ENCODE data around the gene CASP10. TPM values are rescaled to one million over a fixed set of nuclear protein-coding genes. Genes with fewer than 3 reads are reported as not detected.
A peak's percentile ranks its signal among the peaks of the same experiment; 100 is the strongest.

CASP10 gene
- total and polyA plus RNA-seq, 2 of the 13 experiments (the other 11 are each of a cell fraction or from before 2014, with no cell fraction given): 22.2 to 23.8 TPM

DNA sequence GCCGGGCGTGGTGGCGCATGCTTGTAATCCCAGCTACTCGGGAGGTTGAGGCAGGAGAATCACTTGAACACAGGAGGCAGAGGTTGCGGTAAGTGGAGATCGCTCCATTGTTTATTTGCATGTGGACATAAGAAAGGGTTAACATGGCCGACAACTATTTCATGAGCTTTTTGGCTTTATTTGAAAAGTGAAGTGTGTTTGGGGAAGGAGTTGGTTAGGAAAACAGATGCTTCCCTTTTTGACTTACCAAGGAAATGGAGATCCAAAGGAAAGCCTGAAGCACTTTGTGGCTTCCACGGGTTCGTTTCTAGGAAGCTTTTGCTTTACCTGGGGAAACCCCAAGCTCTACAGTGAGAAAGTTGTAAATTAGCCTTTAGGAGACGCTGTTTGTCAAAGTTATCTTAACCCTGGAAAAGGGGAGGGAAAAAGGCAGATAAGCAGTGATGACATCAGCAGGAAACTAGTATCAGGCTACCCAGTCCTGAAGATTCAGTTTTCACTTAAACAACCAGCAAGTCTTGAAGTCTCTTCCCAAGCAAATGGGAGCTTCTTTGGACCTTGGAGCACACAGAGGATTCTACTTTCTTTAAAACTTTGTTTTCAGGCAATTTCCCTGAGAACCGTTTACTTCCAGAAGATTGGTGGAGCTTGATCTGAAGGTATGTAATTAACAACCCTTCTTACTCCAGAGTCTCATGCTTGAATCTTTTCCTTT is at the start of gene CASP10 (continued):
- TF ChIP-seq FOXA3 (CRISPR knock-in tag; IDR thresholded peaks at IDR 0.05): peak; percentile 79
- TF ChIP-seq, protein P1, sequence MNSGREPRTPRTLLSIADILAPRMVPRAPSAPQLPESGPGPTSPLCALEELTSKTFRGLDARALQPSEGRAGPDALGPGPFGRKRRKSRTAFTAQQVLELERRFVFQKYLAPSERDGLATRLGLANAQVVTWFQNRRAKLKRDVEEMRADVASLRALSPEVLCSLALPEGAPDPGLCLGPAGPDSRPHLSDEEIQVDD (CRISPR knock-in tag; IDR thresholded peaks at IDR 0.05; ENCODE audit: borderline replicate concordance): no peak
- peak; percentile 82 for TF ChIP-seq SIN3A (IDR thresholded peaks at IDR 0.05; ENCODE audit: borderline replicate concordance, low read depth, low read length)
- TF ChIP-seq ZMYM3 (CRISPR knock-in tag; IDR thresholded peaks at IDR 0.05): peak; percentile 89
- TF ChIP-seq, protein P2, sequence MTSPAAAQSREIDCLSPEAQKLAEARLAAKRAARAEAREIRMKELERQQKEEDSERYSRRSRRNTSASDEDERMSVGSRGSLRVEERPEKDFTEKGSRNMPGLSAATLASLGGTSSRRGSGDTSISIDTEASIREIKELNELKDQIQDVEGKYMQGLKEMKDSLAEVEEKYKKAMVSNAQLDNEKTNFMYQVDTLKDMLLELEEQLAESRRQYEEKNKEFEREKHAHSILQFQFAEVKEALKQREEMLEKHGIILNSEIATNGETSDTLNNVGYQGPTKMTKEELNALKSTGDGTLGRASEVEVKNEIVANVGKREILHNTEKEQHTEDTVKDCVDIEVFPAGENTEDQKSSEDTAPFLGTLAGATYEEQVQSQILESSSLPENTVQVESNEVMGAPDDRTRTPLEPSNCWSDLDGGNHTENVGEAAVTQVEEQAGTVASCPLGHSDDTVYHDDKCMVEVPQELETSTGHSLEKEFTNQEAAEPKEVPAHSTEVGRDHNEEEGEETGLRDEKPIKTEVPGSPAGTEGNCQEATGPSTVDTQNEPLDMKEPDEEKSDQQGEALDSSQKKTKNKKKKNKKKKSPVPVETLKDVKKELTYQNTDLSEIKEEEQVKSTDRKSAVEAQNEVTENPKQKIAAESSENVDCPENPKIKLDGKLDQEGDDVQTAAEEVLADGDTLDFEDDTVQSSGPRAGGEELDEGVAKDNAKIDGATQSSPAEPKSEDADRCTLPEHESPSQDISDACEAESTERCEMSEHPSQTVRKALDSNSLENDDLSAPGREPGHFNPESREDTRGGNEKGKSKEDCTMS (CRISPR knock-in tag; conservative IDR thresholded peaks at IDR 0.05): no peak
- peak; percentile 88 for TF ChIP-seq ASH2L (IDR thresholded peaks at IDR 0.05; ENCODE audit: insufficient read length, low read depth, low read length)
- 0 out of 2 replicates have a peak, but pooled peaks have one; percentile 41 for TF ChIP-seq MEIS2 (CRISPR knock-in tag; IDR thresholded peaks at IDR 0.05)
- TF ChIP-seq, protein P3, sequence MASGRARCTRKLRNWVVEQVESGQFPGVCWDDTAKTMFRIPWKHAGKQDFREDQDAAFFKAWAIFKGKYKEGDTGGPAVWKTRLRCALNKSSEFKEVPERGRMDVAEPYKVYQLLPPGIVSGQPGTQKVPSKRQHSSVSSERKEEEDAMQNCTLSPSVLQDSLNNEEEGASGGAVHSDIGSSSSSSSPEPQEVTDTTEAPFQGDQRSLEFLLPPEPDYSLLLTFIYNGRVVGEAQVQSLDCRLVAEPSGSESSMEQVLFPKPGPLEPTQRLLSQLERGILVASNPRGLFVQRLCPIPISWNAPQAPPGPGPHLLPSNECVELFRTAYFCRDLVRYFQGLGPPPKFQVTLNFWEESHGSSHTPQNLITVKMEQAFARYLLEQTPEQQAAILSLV (CRISPR knock-in tag; IDR thresholded peaks at IDR 0.05; ENCODE audit: borderline replicate concordance): 0 out of 2 replicates have a peak, but pooled peaks have one; percentile 44
- TF ChIP-seq ESRRA (CRISPR knock-in tag; IDR thresholded peaks at IDR 0.05; ENCODE audit: low read depth): no peak
- TF ChIP-seq, protein P4, sequence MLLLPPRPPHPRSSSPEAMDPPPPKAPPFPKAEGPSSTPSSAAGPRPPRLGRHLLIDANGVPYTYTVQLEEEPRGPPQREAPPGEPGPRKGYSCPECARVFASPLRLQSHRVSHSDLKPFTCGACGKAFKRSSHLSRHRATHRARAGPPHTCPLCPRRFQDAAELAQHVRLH (CRISPR knock-in tag; IDR thresholded peaks at IDR 0.05; ENCODE audit: borderline replicate concordance, low read depth): peak; percentile 73; the same call in 1 of the 2 replicates
- TF ChIP-seq KAT8 (CRISPR knock-in tag; IDR thresholded peaks at IDR 0.05): peak; percentile 90
- TF ChIP-seq, protein P5, sequence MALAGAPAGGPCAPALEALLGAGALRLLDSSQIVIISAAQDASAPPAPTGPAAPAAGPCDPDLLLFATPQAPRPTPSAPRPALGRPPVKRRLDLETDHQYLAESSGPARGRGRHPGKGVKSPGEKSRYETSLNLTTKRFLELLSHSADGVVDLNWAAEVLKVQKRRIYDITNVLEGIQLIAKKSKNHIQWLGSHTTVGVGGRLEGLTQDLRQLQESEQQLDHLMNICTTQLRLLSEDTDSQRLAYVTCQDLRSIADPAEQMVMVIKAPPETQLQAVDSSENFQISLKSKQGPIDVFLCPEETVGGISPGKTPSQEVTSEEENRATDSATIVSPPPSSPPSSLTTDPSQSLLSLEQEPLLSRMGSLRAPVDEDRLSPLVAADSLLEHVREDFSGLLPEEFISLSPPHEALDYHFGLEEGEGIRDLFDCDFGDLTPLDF (CRISPR knock-in tag; IDR thresholded peaks at IDR 0.05): peak; percentile 50; the same call in 1 of the 2 replicates
- no peak for TF ChIP-seq ZNF775 (CRISPR knock-in tag; IDR thresholded peaks at IDR 0.05; ENCODE audit: borderline replicate concordance)
- peak; percentile 84 for TF ChIP-seq KDM5A (IDR thresholded peaks at IDR 0.05; ENCODE audit: borderline replicate concordance, low read length)
- peak; percentile 88; the same call in 1 of the 2 replicates for TF ChIP-seq ZKSCAN8 (CRISPR knock-in tag; IDR thresholded peaks at IDR 0.05; ENCODE audit: borderline replicate concordance)
- peak; percentile 80; the same call in 1 of the 2 replicates for TF ChIP-seq KLF6 (CRISPR knock-in tag; IDR thresholded peaks at IDR 0.05)
- TF ChIP-seq CBFB (CRISPR knock-in tag; IDR thresholded peaks at IDR 0.05): 0 out of 2 replicates have a peak, but pooled peaks have one; percentile 10
- TF ChIP-seq, protein P6, sequence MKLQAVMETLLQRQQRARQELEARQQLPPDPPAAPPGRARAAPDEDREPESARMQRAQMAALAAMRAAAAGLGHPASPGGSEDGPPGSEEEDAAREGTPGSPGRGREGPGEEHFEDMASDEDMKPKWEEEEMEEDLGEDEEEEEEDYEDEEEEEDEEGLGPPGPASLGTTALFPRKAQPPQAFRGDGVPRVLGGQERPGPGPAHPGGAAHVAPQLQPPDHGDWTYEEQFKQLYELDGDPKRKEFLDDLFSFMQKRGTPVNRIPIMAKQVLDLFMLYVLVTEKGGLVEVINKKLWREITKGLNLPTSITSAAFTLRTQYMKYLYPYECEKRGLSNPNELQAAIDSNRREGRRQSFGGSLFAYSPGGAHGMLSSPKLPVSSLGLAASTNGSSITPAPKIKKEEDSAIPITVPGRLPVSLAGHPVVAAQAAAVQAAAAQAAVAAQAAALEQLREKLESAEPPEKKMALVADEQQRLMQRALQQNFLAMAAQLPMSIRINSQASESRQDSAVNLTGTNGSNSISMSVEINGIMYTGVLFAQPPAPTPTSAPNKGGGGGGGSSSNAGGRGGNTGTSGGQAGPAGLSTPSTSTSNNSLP (IDR thresholded peaks at IDR 0.05; ENCODE audit: low read depth, low read length): no peak

All from HepG2 (cell line).